Endodermal cell (in vitro differentiated cells): ENCODE data around the gene MLLT6. TPM values are rescaled to one million over a fixed set of nuclear protein-coding genes. Genes with fewer than 3 reads are reported as not detected.

Experiments
- DNase-seq: peaks from one replicate; pipeline ENCODE4 v3.0.0-alpha.2; 2017
- H3K27ac ChIP-seq: 2 replicates; pipeline ENCODE4 v1.5.1; 2013; ENCODE audit warnings: mild to moderate bottlenecking, low read depth, low read length, moderate library complexity
- H3K27me3 ChIP-seq: 2 replicates; pipeline ENCODE4 v1.6.1; 2013; ENCODE audit warnings: mild to moderate bottlenecking, low read length, moderate library complexity; ENCODE audit not compliant: insufficient read depth, control insufficient read depth, poor library complexity, severe bottlenecking
- H3K36me3 ChIP-seq: 2 replicates; pipeline ENCODE4 v1.7.0; 2013; ENCODE audit warnings: mild to moderate bottlenecking, low read length, moderate library complexity; ENCODE audit not compliant: control insufficient read depth, insufficient read depth
- H3K4me1 ChIP-seq: one replicate; pipeline ENCODE4 v1.7.0; 2013; ENCODE audit warnings: low read length; ENCODE audit not compliant: control insufficient read depth, insufficient read depth
- H3K4me3 ChIP-seq: 2 replicates; pipeline ENCODE4 v1.5.1; 2013; ENCODE audit warnings: mild to moderate bottlenecking, low read length, moderate library complexity
- H3K9ac ChIP-seq: 2 replicates; pipeline ENCODE4 v1.6.1; 2013; ENCODE audit warnings: mild to moderate bottlenecking, low read length, moderate library complexity; ENCODE audit not compliant: poor library complexity, severe bottlenecking; ENCODE audit errors: extremely low read depth
- H3K9me3 ChIP-seq: 2 replicates; pipeline ENCODE4 v1.6.1; 2013; ENCODE audit warnings: mild to moderate bottlenecking, low read length, moderate library complexity; ENCODE audit not compliant: control insufficient read depth
- H3K27ac Mint-ChIP-seq: 2 replicates; pipeline ENCODE4 v1.8.0; 2020; ENCODE audit warnings: mixed read lengths
- H3K27me3 Mint-ChIP-seq: 2 replicates; pipeline ENCODE4 v1.8.0; 2021; ENCODE audit warnings: mild to moderate bottlenecking, mixed read lengths; ENCODE audit not compliant: insufficient read depth
- H3K36me3 Mint-ChIP-seq: 2 replicates; pipeline ENCODE4 v1.8.0; 2020; ENCODE audit warnings: low read depth, mixed read lengths
- H3K4me1 Mint-ChIP-seq: 2 replicates; pipeline ENCODE4 v1.8.0; 2020; ENCODE audit warnings: mixed read lengths
- H3K4me3 Mint-ChIP-seq: 2 replicates; pipeline ENCODE4 v1.8.0; 2020; ENCODE audit warnings: mild to moderate bottlenecking, moderate library complexity, mixed read lengths
- H3K9me3 Mint-ChIP-seq: 2 replicates; pipeline ENCODE4 v1.8.0; 2020; ENCODE audit warnings: mild to moderate bottlenecking, mixed read lengths
- WGBS, 2 experiments: methylation state at CpG; one replicate each; pipeline versions ENCODE4 v1.1.5 to v1.1.7; 2013; ENCODE audit warnings: missing lambda C conversion rate in 2 of 2, mixed read lengths in 1 of 2; ENCODE audit not compliant: insufficient coverage in 1 of 2, insufficient read length in 1 of 2; 5-methylcytosine and 5-hydroxymethylcytosine counted together
- total RNA-seq, 2 donors: library from RNA; stranded (reverse); fragmentation: NEBNext Ultra II Directional in 1 of 2; extraction: Animal tissue kit (Norgen Biotek cat#: 25700) in 1 of 2; gene quantifications; 2 replicates in 1 of 2; 3 replicates in 1 of 2; pipeline ENCODE4 v1.2.1, GENCODE V29; 2021
- TF ChIP-seq, protein P1 (sequence below): fragments of 200-600 bp; sonication (generic); conservative IDR thresholded peaks from 2 replicates; pipeline ENCODE4 v1.5.0; 2021; ENCODE audit warnings: antibody characterized with exemption, mild to moderate bottlenecking

MLLT6 gene
- total RNA-seq, 2 donors from 2014 or later: 112 to 127 TPM

GRCh38 chr17:38703742-38704605, 1.1 kb upstream of the MLLT6 start:
- Histone ChIP-seq H3K9me3 (no peaks in the 10 kb centered on the region), H3K27ac (no peak overlapping the region), H3K4me1 (no peaks in the 10 kb centered on the region), H3K9ac (peak overlapping the region; percentile 80), H3K4me3 (peak overlapping the region; percentile 95), H3K27me3 (peaks cover 16% of the 10 kb centered on the region), H3K36me3 (peaks cover 16% of the 10 kb centered on the region)
- peak; percentile 100 for DNase-seq
- Mint-ChIP-seq H3K4me1 (peaks cover 40% of the 10 kb centered on the region), H3K36me3 (peaks cover 14% of the 10 kb centered on the region), H3K27ac (peak overlapping the region; percentile 92), H3K27me3 (peaks cover 50% of the 10 kb centered on the region), H3K4me3 (peak overlapping the region; percentile 83), H3K9me3 (no peaks in the 10 kb centered on the region)
- 0 to 1% methylated on average over 20 to 48 of the region's 50 CpGs for WGBS, 2 experiments
- TF ChIP-seq, protein P1, sequence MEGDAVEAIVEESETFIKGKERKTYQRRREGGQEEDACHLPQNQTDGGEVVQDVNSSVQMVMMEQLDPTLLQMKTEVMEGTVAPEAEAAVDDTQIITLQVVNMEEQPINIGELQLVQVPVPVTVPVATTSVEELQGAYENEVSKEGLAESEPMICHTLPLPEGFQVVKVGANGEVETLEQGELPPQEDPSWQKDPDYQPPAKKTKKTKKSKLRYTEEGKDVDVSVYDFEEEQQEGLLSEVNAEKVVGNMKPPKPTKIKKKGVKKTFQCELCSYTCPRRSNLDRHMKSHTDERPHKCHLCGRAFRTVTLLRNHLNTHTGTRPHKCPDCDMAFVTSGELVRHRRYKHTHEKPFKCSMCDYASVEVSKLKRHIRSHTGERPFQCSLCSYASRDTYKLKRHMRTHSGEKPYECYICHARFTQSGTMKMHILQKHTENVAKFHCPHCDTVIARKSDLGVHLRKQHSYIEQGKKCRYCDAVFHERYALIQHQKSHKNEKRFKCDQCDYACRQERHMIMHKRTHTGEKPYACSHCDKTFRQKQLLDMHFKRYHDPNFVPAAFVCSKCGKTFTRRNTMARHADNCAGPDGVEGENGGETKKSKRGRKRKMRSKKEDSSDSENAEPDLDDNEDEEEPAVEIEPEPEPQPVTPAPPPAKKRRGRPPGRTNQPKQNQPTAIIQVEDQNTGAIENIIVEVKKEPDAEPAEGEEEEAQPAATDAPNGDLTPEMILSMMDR: no peak

- H3K4me3 Mint-ChIP-seq: peak overlapping the region; percentile 83
- H3K27me3 Mint-ChIP-seq: peaks cover 36% of the 10 kb centered on the region
- H3K4me1 Mint-ChIP-seq: peaks cover 48% of the 10 kb centered on the region
- Histone ChIP-seq H3K9me3 (no peaks in the 10 kb centered on the region), H3K27ac (no peak overlapping the region), H3K4me3 (peak overlapping the region; percentile 91), H3K36me3 (peaks cover 31% of the 10 kb centered on the region), H3K27me3 (peaks cover 16% of the 10 kb centered on the region), H3K4me1 (peaks cover 8% of the 10 kb centered on the region), H3K9ac (no peak overlapping the region)
- 0% methylated on average over 21 of the region's 32 CpGs; no CpG with 5 or more reads in 1 of the 2 experiments for WGBS, 2 experiments
- no peak overlapping the region for H3K27ac Mint-ChIP-seq
- TF ChIP-seq, protein P1: no peak
- H3K9me3 Mint-ChIP-seq: no peaks in the 10 kb centered on the region
- DNase-seq: no peak
- H3K36me3 Mint-ChIP-seq: peaks cover 27% of the 10 kb centered on the region
Observed at GRCh38 chr17:38705523-38705802, 390 bp downstream of the MLLT6 start.

DNA sequence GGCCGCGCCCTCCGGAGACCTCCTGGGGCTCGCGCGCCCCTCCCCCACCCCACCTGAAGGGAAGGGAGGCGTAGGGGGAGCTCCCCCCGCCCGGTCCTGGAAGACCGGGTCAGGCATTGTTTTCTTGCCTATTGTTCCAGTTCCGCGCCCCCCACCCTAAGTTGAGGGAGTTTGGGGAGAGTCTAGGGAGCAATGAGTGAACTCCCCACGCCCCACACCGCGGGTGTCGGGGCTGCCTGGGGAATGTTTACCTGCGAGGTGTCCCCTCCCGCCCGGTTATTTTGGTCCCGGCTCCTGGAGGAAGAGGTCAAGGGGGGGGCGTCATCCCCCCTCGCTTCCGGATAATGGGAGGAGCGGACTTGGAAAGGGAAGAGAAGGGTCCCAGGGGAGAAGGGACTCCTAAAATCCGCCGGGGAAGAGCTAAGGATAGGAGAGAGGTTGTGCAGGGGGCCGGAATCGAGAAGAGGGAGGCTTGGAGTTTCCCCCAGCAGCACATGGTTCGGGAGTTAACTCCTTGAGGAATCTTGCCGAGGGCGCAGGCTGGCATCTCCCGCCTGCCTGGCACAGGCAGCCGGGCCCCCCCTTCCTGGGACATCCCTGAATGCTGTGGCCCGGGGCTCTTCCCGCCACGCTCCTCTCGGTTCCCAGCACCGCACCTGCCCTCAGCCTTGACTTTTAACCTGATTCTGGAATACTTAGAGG, 881 bp downstream of the MLLT6 start:
- Mint-ChIP-seq H3K9me3 (no peaks in the 10 kb centered on the region), H3K27me3 (peaks cover 32% of the 10 kb centered on the region), H3K4me3 (peak overlapping the region; percentile 83), H3K36me3 (peaks cover 28% of the 10 kb centered on the region), H3K27ac (peak overlapping the region; percentile 89), H3K4me1 (peaks cover 50% of the 10 kb centered on the region)
- peak; percentile 88 for DNase-seq
- Histone ChIP-seq H3K36me3 (peaks cover 35% of the 10 kb centered on the region), H3K9ac (peak overlapping the region; percentile 55), H3K4me1 (peaks cover 9% of the 10 kb centered on the region), H3K4me3 (peak overlapping the region; percentile 91), H3K27ac (no peak overlapping the region), H3K9me3 (no peaks in the 10 kb centered on the region), H3K27me3 (peaks cover 16% of the 10 kb centered on the region)
- 0% methylated on average over 8 to 37 of the region's 38 CpGs for WGBS, 2 experiments
- TF ChIP-seq, protein P1: no peak
